H9 (cell line): ENCODE results near the gene CCNB1. TPM values are rescaled to one million over a fixed set of nuclear protein-coding genes. Genes with fewer than 3 reads are reported as not detected.
"Not testable (repeated sequence)": the region's sequence is repeated elsewhere in the genome, so short reads cannot be mapped to it uniquely, and the experiment has no call there.

ENCODE experiments used
- DNase-seq: peaks from one replicate; pipeline ENCODE4 v3.0.0-alpha.2; 2017
- H2AFZ ChIP-seq: one replicate; pipeline ENCODE4 v1.6.1; 2013; ENCODE audit warnings: mild to moderate bottlenecking, low read length, control low read depth, moderate library complexity
- H2AK5ac ChIP-seq: 2 replicates; pipeline ENCODE4 v1.6.1; 2013; ENCODE audit warnings: low read length, control low read depth, mixed read lengths; ENCODE audit not compliant: insufficient read length
- H2BK120ac ChIP-seq: one replicate; pipeline ENCODE4 v1.6.1; 2013; ENCODE audit warnings: low read depth, mild to moderate bottlenecking, low read length, control low read depth, inconsistent platforms; ENCODE audit not compliant: poor library complexity, severe bottlenecking
- H2BK12ac ChIP-seq: 2 replicates; pipeline ENCODE4 v1.6.1; 2013; ENCODE audit warnings: low read length, control low read depth, mixed read lengths, low read depth; ENCODE audit not compliant: insufficient read length
- H2BK15ac ChIP-seq: 2 replicates; pipeline ENCODE4 v1.6.1; 2013; ENCODE audit warnings: low read depth, low read length, control low read depth
- H2BK20ac ChIP-seq: one replicate; pipeline ENCODE4 v1.6.1; 2013; ENCODE audit warnings: low read depth, mild to moderate bottlenecking, low read length, control low read depth, inconsistent platforms; ENCODE audit not compliant: poor library complexity, severe bottlenecking
- H2BK5ac ChIP-seq: 2 replicates; pipeline ENCODE4 v1.6.1; 2013; ENCODE audit warnings: low read length, control low read depth, mixed read lengths; ENCODE audit not compliant: insufficient read length
- H3K14ac ChIP-seq: 2 replicates; pipeline ENCODE4 v1.6.1; 2013; ENCODE audit warnings: low read length, control low read depth; ENCODE audit not compliant: insufficient read depth
- H3K18ac ChIP-seq: 2 replicates; pipeline ENCODE4 v1.6.1; 2013; ENCODE audit warnings: low read depth, mild to moderate bottlenecking, mixed read lengths, low read length, control low read depth; ENCODE audit not compliant: insufficient read length
- H3K23ac ChIP-seq: 2 replicates; pipeline ENCODE4 v1.6.1; 2013; ENCODE audit warnings: low read length, control low read depth, mixed read lengths, low read depth; ENCODE audit not compliant: insufficient read length
- H3K23me2 ChIP-seq: 2 replicates; pipeline ENCODE4 v1.6.1; 2013; ENCODE audit warnings: low read depth, mild to moderate bottlenecking, mixed read lengths, low read length, control low read depth; ENCODE audit not compliant: insufficient read length, poor library complexity, severe bottlenecking
- H3K27ac ChIP-seq: 2 replicates; pipeline ENCODE4 v1.5.1; 2013; ENCODE audit warnings: low read length, control low read depth, mixed read lengths, low read depth; ENCODE audit not compliant: insufficient read length
- H3K27me3 ChIP-seq: 2 replicates; pipeline ENCODE4 v1.6.1; 2013; ENCODE audit warnings: low read length, control low read depth, inconsistent platforms; ENCODE audit not compliant: insufficient read depth
- H3K4ac ChIP-seq: 2 replicates; pipeline ENCODE4 v1.6.1; 2013; ENCODE audit warnings: low read depth, mild to moderate bottlenecking, control low read depth, inconsistent platforms, low read length, moderate library complexity
- H3K4me1 ChIP-seq: 2 replicates; pipeline ENCODE4 v1.6.1; 2013; ENCODE audit warnings: low read length, control low read depth, inconsistent platforms; ENCODE audit not compliant: insufficient read depth
- H3K4me2 ChIP-seq: 2 replicates; pipeline ENCODE4 v1.6.1; 2013; ENCODE audit warnings: low read length, control low read depth, mixed read lengths; ENCODE audit not compliant: insufficient read length, insufficient read depth
- H3K56ac ChIP-seq: 2 replicates; pipeline ENCODE4 v1.6.1; 2013; ENCODE audit warnings: low read depth, mild to moderate bottlenecking, mixed read lengths, low read length, control low read depth; ENCODE audit not compliant: insufficient read length
- H3K79me1 ChIP-seq: 2 replicates; pipeline ENCODE4 v1.6.1; 2013; ENCODE audit warnings: low read depth, mild to moderate bottlenecking, moderate library complexity, low read length, control low read depth, inconsistent platforms; ENCODE audit not compliant: insufficient read depth, poor library complexity, severe bottlenecking
- H3K79me2 ChIP-seq: 2 replicates; pipeline ENCODE4 v1.6.1; 2013; ENCODE audit warnings: low read length, control low read depth, inconsistent platforms; ENCODE audit not compliant: insufficient read depth
- H3K9ac ChIP-seq: 2 replicates; pipeline ENCODE4 v1.6.1; 2013; ENCODE audit warnings: low read length, control low read depth, mixed read lengths; ENCODE audit not compliant: insufficient read length; ENCODE audit errors: extremely low read depth
- H3K9me3 ChIP-seq: one replicate; pipeline ENCODE4 v1.6.1; 2013; ENCODE audit warnings: low read depth, low read length, inconsistent platforms; ENCODE audit not compliant: control insufficient read depth
- H3T11ph ChIP-seq: one replicate; pipeline ENCODE4 v1.6.1; 2013; ENCODE audit warnings: mild to moderate bottlenecking, low read length, control low read depth, inconsistent platforms
- H4K20me1 ChIP-seq: one replicate; pipeline ENCODE4 v1.6.1; 2013; ENCODE audit not compliant: control insufficient read depth, insufficient read length, insufficient read depth
- H4K5ac ChIP-seq: 2 replicates; pipeline ENCODE4 v1.6.1; 2013; ENCODE audit warnings: low read depth, mild to moderate bottlenecking, mixed read lengths, low read length, control low read depth; ENCODE audit not compliant: insufficient read length
- H4K8ac ChIP-seq: replicated peaks from 2 replicates; pipeline ENCODE4 v1.6.1; 2013; ENCODE audit warnings: low read length, control low read depth, mixed read lengths, low read depth; ENCODE audit not compliant: insufficient read length
- H4K91ac ChIP-seq: 2 replicates; pipeline ENCODE4 v1.6.1; 2013; ENCODE audit warnings: low read depth, mild to moderate bottlenecking, moderate library complexity, mixed read lengths, low read length, control low read depth; ENCODE audit not compliant: insufficient read length
- H3K27ac Mint-ChIP-seq, 3 experiments: 2 replicates in 2 of 3; 3 replicates in 1 of 3; pipeline ENCODE4 v1.8.0; 2020 to 2021; ENCODE audit warnings: mixed read lengths in 3 of 3, mild to moderate bottlenecking in 1 of 3, moderate library complexity in 1 of 3
- H3K27me3 Mint-ChIP-seq: 2 replicates; pipeline ENCODE4 v1.8.0; 2021; ENCODE audit warnings: low read depth, mild to moderate bottlenecking, moderate library complexity, mixed read lengths
- H3K36me3 Mint-ChIP-seq, 3 experiments: 2 replicates in 2 of 3; 3 replicates in 1 of 3; pipeline ENCODE4 v1.8.0; 2020 to 2021; ENCODE audit warnings: low read depth in 3 of 3, mixed read lengths in 3 of 3; ENCODE audit not compliant: insufficient read depth in 1 of 3
- H3K4me1 Mint-ChIP-seq, 2 experiments: 2 replicates each; pipeline ENCODE4 v1.8.0; 2020; ENCODE audit warnings: mixed read lengths in 2 of 2
- H3K4me3 Mint-ChIP-seq, 2 experiments: 2 replicates in 1 of 2; 3 replicates in 1 of 2; pipeline ENCODE4 v1.8.0; 2020 to 2021; ENCODE audit warnings: mild to moderate bottlenecking in 2 of 2, mixed read lengths in 2 of 2, moderate library complexity in 1 of 2
- H3K9me3 Mint-ChIP-seq, 2 experiments: 2 replicates in 1 of 2; 3 replicates in 1 of 2; pipeline ENCODE4 v1.8.0; 2020; ENCODE audit warnings: mild to moderate bottlenecking in 2 of 2, mixed read lengths in 2 of 2, moderate library complexity in 1 of 2
- CTCF ChIP-seq: fragments of 200-600 bp; sonication (generic); conservative IDR thresholded peaks from 3 replicates; pipeline ENCODE4 v1.8.0; 2021; ENCODE audit warnings: antibody characterized with exemption, mild to moderate bottlenecking
- WGBS: extraction: QIAGEN DNeasy Blood & Tissue Kit; methylation state at CpG from one replicate; pipeline ENCODE4 v1.1.7; 2013; ENCODE audit warnings: missing lambda C conversion rate, low lambda C conversion rate, mixed read lengths; ENCODE audit not compliant: insufficient read length; ENCODE audit errors: extremely low coverage; 5-methylcytosine and 5-hydroxymethylcytosine counted together
- total RNA-seq: library from RNA; stranded (reverse); gene quantifications from 2 replicates; pipeline ENCODE4 v1.2.1, GENCODE V29; 2021

The CCNB1 gene
- total RNA-seq, 1 experiment from 2014 or later: 310 TPM

- no peak for DNase-seq
- H3K4me1 Mint-ChIP-seq: peaks cover 7 to 8% of the 10 kb centered on the region in 2 experiments
- Histone ChIP-seq H4K91ac (no peak overlapping the region), H3K4ac (no peak overlapping the region), H3K18ac (no peak overlapping the region), H4K5ac (no peak overlapping the region), H3K9ac (no peak overlapping the region), H2BK5ac (no peak overlapping the region), H3K23me2 (no peaks in the 10 kb centered on the region), H3K79me2 (no peaks in the 10 kb centered on the region), H2BK120ac (no peak overlapping the region), H3K9me3 (no peaks in the 10 kb centered on the region), H2BK15ac (no peak overlapping the region), H3K23ac (no peak overlapping the region), H3T11ph (no peak overlapping the region), H3K4me1 (peaks cover under 1% of the 10 kb centered on the region; the same call in 1 of the 2 replicates), H3K79me1 (no peaks in the 10 kb centered on the region), H3K56ac (no peak overlapping the region), H2AK5ac (no peak overlapping the region), H4K20me1 (no peaks in the 10 kb centered on the region), H3K14ac (no peak overlapping the region), H2BK12ac (no peak overlapping the region), H3K4me2 (no peak overlapping the region), H3K27me3 (no peaks in the 10 kb centered on the region), H2AFZ (no peak overlapping the region), H3K27ac (no peak overlapping the region), H2BK20ac (no peak overlapping the region), H4K8ac (no peak overlapping the region)
- H3K27ac Mint-ChIP-seq: no peak overlapping the region
- no peaks in the 10 kb centered on the region for H3K27me3 Mint-ChIP-seq
- H3K9me3 Mint-ChIP-seq: peaks cover 9 to 10% of the 10 kb centered on the region in 2 experiments; a peak in 4 of 5 replicates
- H3K36me3 Mint-ChIP-seq: no peaks in the 10 kb centered on the region; a peak in 1 of 7 replicates
- no CpG with 5 or more reads among the region's 1 CpG for WGBS
- H3K4me3 Mint-ChIP-seq: no peak overlapping the region
- no peak for TF ChIP-seq CTCF
Measured at GRCh38 chr5:69140827-69141226, 26.1 kb upstream of the CCNB1 start.

- H3K4me2 ChIP-seq, H4K20me1 ChIP-seq, H3K4me1 Mint-ChIP-seq, H2AFZ ChIP-seq, H4K8ac ChIP-seq, H3K79me1 ChIP-seq, H3T11ph ChIP-seq, H3K4me3 Mint-ChIP-seq, H2AK5ac ChIP-seq, DNase-seq, H3K27ac Mint-ChIP-seq, H3K4ac ChIP-seq, H3K27ac ChIP-seq, H2BK20ac ChIP-seq, H3K4me1 ChIP-seq, H4K91ac ChIP-seq, H3K14ac ChIP-seq, H3K9me3 ChIP-seq, H3K18ac ChIP-seq, H3K79me2 ChIP-seq, H3K27me3 ChIP-seq, H2BK12ac ChIP-seq, H3K36me3 Mint-ChIP-seq, H2BK120ac ChIP-seq, H3K23ac ChIP-seq, H3K9me3 Mint-ChIP-seq, H2BK15ac ChIP-seq, H3K23me2 ChIP-seq, H3K56ac ChIP-seq, H2BK5ac ChIP-seq, H3K27me3 Mint-ChIP-seq, H3K9ac ChIP-seq, H4K5ac ChIP-seq: not testable (repeated sequence)
- WGBS: no CpG with 5 or more reads among the region's 7 CpGs
Measured at GRCh38 chr5:69148576-69148975, 18.4 kb upstream of the CCNB1 start.
